ENCODE measurements around the gene ADIPOQ.

GRCh38 chr3:186826976-186827857 lies 15.3 kb upstream of the ADIPOQ start:
- TF ChIP-seq CTCF (IDR thresholded peaks at IDR 0.05) (no peak), POLR2A (IDR thresholded peaks at IDR 0.05) (peak; percentile 78)
